ENCODE results near the gene TPBGL.

The TPBGL gene

GRCh38 chr11:75248924-75249256 is 8.3 kb downstream of the TPBGL start:
- TF ChIP-seq, protein P1, sequence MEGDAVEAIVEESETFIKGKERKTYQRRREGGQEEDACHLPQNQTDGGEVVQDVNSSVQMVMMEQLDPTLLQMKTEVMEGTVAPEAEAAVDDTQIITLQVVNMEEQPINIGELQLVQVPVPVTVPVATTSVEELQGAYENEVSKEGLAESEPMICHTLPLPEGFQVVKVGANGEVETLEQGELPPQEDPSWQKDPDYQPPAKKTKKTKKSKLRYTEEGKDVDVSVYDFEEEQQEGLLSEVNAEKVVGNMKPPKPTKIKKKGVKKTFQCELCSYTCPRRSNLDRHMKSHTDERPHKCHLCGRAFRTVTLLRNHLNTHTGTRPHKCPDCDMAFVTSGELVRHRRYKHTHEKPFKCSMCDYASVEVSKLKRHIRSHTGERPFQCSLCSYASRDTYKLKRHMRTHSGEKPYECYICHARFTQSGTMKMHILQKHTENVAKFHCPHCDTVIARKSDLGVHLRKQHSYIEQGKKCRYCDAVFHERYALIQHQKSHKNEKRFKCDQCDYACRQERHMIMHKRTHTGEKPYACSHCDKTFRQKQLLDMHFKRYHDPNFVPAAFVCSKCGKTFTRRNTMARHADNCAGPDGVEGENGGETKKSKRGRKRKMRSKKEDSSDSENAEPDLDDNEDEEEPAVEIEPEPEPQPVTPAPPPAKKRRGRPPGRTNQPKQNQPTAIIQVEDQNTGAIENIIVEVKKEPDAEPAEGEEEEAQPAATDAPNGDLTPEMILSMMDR (IDR thresholded peaks at IDR 0.05; ENCODE audit: low read depth, low read length): no peak
- H3K4me3 ChIP-seq (ENCODE audit: low read depth, low read length): no peak overlapping the region

- H3K4me3 ChIP-seq (ENCODE audit: low read depth, low read length): no peak overlapping the region
- TF ChIP-seq, protein P1 (IDR thresholded peaks at IDR 0.05; ENCODE audit: low read depth, low read length): no peak
These were observed 9.1 kb downstream of the TPBGL start for GRCh38 chr11:75249704-75250103.

- TF ChIP-seq, protein P1 (IDR thresholded peaks at IDR 0.05; ENCODE audit: low read depth, low read length): no peak
- H3K4me3 ChIP-seq (ENCODE audit: low read depth, low read length): no peak overlapping the region
These were observed 13.8 kb downstream of the TPBGL start for GRCh38 chr11:75254326-75254725.

DNA sequence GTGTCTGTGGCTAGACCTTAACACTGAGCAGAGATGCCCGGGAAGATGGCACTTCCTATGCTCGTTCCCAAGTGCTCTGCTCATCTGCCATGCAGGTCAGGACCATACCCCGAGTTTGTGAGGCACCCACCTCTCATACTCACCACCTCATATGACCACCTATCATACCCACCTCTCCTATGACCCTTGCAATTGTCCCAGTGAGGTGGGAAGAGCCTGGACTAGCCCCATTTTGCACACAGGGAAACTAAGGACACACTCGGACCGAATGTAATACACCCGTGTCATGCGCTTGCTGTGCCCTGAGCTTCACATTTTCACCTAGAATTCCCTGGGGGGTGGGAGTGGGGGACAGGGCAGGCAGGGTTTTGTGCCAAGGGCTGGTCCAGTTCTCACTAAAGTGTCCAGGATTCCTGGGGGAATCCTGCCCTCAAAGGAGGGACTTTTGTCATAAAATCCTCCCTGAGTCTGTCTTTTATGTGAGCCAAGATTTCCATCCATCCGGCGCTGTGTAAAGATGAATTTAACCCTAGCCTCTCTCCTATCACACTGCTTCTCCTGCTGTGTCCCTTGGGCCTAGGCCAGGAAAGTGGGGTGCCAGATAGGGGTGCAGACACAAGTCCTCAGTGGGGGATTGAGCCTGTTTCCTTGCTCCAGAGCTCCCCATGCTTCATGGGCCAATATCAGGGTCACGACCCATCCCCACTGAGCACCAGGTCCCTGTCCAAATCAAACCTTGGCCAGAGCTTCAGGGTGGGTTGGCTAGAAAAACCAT is 20.0 kb downstream of the TPBGL start:
- no peak overlapping the region for H3K4me3 ChIP-seq (ENCODE audit: low read depth, low read length)
- TF ChIP-seq, protein P1 (IDR thresholded peaks at IDR 0.05; ENCODE audit: low read depth, low read length): no peak

DNA sequence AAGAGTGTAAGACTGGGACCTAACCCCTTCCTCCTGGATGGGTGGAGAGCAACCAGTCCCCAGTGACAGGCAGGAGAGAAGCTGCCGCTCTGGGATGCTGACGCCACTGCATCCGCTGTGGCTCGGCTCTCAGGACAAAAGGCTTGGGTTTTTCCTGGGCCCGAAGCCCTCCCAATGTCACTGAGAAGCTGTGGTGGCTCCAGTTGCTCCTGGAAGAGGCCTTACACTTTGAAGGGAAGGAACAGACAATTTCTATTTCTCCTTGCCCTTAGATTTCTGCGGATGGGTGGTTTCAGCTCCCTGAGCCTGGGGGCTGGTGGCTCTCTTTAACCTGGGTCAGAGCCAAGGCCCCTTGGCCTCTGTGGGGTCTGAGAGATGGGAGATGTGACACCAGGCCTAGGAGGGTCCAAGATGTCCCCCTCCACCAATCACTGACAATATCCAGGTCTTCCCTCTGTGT is 21.4 kb downstream of the TPBGL start:
- H3K4me3 ChIP-seq (ENCODE audit: low read depth, low read length): no peak overlapping the region
- TF ChIP-seq, protein P1 (IDR thresholded peaks at IDR 0.05; ENCODE audit: low read depth, low read length): no peak

- H3K4me3 ChIP-seq (ENCODE audit: low read depth, low read length): no peak overlapping the region
- TF ChIP-seq, protein P1 (IDR thresholded peaks at IDR 0.05; ENCODE audit: low read depth, low read length): no peak
These were observed 21.9 kb downstream of the TPBGL start for GRCh38 chr11:75262436-75262835.

- TF ChIP-seq, protein P1 (IDR thresholded peaks at IDR 0.05; ENCODE audit: low read depth, low read length): no peak
- no peak overlapping the region for H3K4me3 ChIP-seq (ENCODE audit: low read depth, low read length)
These were observed 22.6 kb downstream of the TPBGL start for GRCh38 chr11:75262961-75263852.

Data from WI38 (cell line).